Measurements from ENCODE around the gene RPL28. TPM values are rescaled to one million over a fixed set of nuclear protein-coding genes. Genes with fewer than 3 reads are reported as not detected.

The RPL28 gene
- total RNA-seq, 1 donor = 310 TPM

DNA sequence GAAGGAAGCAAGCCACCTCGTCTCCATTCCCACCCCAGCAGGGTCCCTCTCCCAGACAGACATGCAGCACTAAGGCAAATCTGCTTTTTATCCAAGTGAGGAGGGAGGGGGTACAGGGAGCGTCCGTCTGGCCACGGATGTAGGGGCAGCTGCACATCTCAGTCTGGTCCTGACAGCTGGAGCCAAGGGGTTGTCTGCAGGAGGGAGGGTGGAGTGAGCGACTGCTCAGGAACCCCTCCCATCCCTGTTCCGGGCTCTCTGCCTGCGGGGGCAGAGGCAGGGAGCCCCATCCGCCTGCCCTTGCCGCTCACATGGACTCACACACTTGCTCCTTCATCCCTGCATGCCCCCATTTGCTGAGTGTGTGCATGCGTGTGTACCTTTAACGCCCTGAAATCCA, 6.6 kb upstream of the RPL28 start:
- Histone ChIP-seq H3K4me3 (ENCODE audit: insufficient read depth, low read length) (no peak overlapping the region), H3K36me3 (ENCODE audit: insufficient read depth, low read length) (no peaks in the 10 kb centered on the region), H3K79me2 (ENCODE audit: insufficient read depth, low read length) (no peaks in the 10 kb centered on the region), H4K20me1 (ENCODE audit: insufficient read depth, low read length) (no peaks in the 10 kb centered on the region), H3K4me2 (ENCODE audit: insufficient read depth, low read length) (no peak overlapping the region), H3K9me3 (ENCODE audit: low read depth, low read length) (no peaks in the 10 kb centered on the region), H2AFZ (ENCODE audit: low read length) (no peak overlapping the region), H3K4me1 (ENCODE audit: insufficient read depth, low read length) (peaks cover 8% of the 10 kb centered on the region), H3K27me3 (ENCODE audit: insufficient read depth, low read length) (no peaks in the 10 kb centered on the region), H3K27ac (ENCODE audit: low read depth, low read length) (no peak overlapping the region)
- TF ChIP-seq, protein P1, sequence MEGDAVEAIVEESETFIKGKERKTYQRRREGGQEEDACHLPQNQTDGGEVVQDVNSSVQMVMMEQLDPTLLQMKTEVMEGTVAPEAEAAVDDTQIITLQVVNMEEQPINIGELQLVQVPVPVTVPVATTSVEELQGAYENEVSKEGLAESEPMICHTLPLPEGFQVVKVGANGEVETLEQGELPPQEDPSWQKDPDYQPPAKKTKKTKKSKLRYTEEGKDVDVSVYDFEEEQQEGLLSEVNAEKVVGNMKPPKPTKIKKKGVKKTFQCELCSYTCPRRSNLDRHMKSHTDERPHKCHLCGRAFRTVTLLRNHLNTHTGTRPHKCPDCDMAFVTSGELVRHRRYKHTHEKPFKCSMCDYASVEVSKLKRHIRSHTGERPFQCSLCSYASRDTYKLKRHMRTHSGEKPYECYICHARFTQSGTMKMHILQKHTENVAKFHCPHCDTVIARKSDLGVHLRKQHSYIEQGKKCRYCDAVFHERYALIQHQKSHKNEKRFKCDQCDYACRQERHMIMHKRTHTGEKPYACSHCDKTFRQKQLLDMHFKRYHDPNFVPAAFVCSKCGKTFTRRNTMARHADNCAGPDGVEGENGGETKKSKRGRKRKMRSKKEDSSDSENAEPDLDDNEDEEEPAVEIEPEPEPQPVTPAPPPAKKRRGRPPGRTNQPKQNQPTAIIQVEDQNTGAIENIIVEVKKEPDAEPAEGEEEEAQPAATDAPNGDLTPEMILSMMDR (IDR thresholded peaks at IDR 0.05; ENCODE audit: extremely low read depth, low read depth, low read length) = no peak
- no peak for DNase-seq (ENCODE audit: insufficient read length, low spot score, missing footprints)

DNA sequence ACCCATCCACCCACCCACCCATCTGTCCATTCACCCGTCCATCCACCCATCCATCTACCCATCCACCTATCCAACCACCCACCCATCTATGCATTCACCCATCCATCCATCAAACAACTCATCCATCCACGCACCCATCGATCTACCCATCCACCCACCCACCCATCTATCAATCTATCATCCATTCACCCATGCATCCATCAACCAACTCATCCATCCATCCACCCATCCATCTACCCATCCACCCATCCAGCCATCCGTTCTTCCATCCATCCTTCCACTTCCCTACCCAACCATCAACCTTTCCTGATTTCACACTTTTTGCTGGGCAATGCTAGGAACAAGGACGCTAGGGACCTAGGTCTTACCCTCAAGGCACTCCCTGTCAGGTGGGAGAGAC, 3.7 kb upstream of the RPL28 start:
- no peaks in the 10 kb centered on the region for H3K27me3 ChIP-seq (ENCODE audit: insufficient read depth, low read length)
- no peak overlapping the region for H3K27ac ChIP-seq (ENCODE audit: low read depth, low read length)
- no peak overlapping the region for H3K4me2 ChIP-seq (ENCODE audit: insufficient read depth, low read length)
- peaks cover 12% of the 10 kb centered on the region for H4K20me1 ChIP-seq (ENCODE audit: insufficient read depth, low read length)
- DNase-seq (ENCODE audit: insufficient read length, low spot score, missing footprints) = no peak
- H3K79me2 ChIP-seq (ENCODE audit: insufficient read depth, low read length) = peaks cover 13% of the 10 kb centered on the region
- H2AFZ ChIP-seq (ENCODE audit: low read length) = no peak overlapping the region
- peaks cover 4% of the 10 kb centered on the region for H3K36me3 ChIP-seq (ENCODE audit: insufficient read depth, low read length)
- no peaks in the 10 kb centered on the region for H3K9me3 ChIP-seq (ENCODE audit: low read depth, low read length)
- no peak overlapping the region for H3K4me3 ChIP-seq (ENCODE audit: insufficient read depth, low read length)
- TF ChIP-seq, protein P1 (IDR thresholded peaks at IDR 0.05; ENCODE audit: extremely low read depth, low read depth, low read length) = no peak
- H3K4me1 ChIP-seq (ENCODE audit: insufficient read depth, low read length) = peaks cover 18% of the 10 kb centered on the region

DNA sequence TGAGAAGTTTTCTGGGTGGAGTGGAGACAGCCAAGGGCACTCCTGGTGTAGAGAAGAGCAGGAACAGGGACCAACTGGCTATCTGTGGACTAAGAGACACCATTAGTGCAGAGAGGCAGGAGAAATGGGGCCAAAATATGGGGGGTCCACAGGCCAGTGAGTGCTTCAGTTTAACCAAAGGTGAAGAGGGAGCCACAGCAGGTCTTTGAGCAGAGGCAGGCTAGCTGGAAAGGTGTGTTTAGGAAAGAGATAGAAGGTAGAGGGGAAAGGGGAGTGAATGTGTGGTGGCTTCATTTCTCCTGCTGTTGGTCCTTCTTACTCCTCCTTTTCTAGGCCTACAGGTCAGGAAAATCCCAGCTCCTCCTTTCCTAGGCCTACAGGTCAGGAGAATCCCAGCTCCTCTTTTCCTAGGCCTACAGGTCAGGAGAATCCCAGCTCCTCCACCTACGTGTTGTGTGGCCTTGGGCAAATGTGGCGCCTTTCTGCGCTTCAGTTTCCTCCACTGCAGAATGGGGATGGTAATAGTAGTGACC, 3.1 kb upstream of the RPL28 start:
- Histone ChIP-seq H3K36me3 (ENCODE audit: insufficient read depth, low read length) (peaks cover 9% of the 10 kb centered on the region), H3K79me2 (ENCODE audit: insufficient read depth, low read length) (peaks cover 19% of the 10 kb centered on the region), H3K4me2 (ENCODE audit: insufficient read depth, low read length) (no peak overlapping the region), H4K20me1 (ENCODE audit: insufficient read depth, low read length) (peaks cover 18% of the 10 kb centered on the region), H3K4me3 (ENCODE audit: insufficient read depth, low read length) (no peak overlapping the region), H2AFZ (ENCODE audit: low read length) (no peak overlapping the region), H3K27me3 (ENCODE audit: insufficient read depth, low read length) (no peaks in the 10 kb centered on the region), H3K9me3 (ENCODE audit: low read depth, low read length) (no peaks in the 10 kb centered on the region), H3K4me1 (ENCODE audit: insufficient read depth, low read length) (peaks cover 24% of the 10 kb centered on the region), H3K27ac (ENCODE audit: low read depth, low read length) (no peak overlapping the region)
- TF ChIP-seq, protein P1 (IDR thresholded peaks at IDR 0.05; ENCODE audit: extremely low read depth, low read depth, low read length) = no peak
- DNase-seq (ENCODE audit: insufficient read length, low spot score, missing footprints) = no peak

DNA sequence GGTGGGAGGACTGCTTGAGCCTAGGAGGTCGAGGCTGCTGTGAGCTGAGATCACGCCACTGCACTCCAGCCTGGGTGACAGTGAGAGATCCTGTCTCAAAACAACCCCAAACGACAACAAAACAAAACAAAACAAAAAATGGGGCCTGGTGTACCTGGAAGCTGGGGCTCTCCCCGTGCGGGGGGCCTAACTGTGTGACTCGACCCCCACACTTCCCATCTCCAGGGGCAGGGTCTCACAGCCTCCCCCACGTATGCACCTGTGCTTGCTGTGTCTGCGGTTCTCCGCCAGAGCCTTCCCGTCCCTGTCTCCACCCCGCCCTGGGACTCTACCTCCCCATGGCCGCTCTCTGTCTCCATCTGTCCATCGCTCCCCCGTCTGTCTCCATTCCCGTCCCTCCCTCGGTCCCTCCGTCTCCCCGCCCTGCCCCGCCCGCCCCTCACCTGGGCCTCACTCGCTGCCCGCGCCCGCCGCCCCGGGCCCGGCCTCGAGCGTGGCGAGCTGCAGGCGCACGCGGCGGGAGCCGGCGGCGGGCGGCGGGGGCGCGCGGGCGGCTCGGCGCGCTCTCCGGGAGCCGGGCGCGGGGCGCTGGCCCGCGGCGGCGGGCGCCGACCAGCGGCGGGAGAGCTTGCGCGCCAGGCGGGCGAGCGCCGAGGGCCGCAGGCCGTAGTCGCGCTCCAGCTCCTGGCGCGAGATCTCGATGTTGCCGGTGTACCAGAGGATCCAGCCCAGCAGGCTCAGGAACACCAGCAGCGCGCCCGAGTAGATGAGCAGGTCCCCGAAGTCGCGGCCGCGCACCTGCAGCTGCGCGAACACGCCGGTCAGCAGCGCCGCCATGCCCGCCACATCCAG, 2.2 kb upstream of the RPL28 start:
- Histone ChIP-seq H3K79me2 (ENCODE audit: insufficient read depth, low read length) (peaks cover 28% of the 10 kb centered on the region), H3K9me3 (ENCODE audit: low read depth, low read length) (no peaks in the 10 kb centered on the region), H3K4me3 (ENCODE audit: insufficient read depth, low read length) (peak overlapping the region; percentile 65), H4K20me1 (ENCODE audit: insufficient read depth, low read length) (peaks cover 27% of the 10 kb centered on the region), H2AFZ (ENCODE audit: low read length) (peak overlapping the region; percentile 78), H3K4me1 (ENCODE audit: insufficient read depth, low read length) (peaks cover 33% of the 10 kb centered on the region), H3K27ac (ENCODE audit: low read depth, low read length) (no peak overlapping the region), H3K36me3 (ENCODE audit: insufficient read depth, low read length) (peaks cover 19% of the 10 kb centered on the region), H3K4me2 (ENCODE audit: insufficient read depth, low read length) (peak overlapping the region; percentile 97), H3K27me3 (ENCODE audit: insufficient read depth, low read length) (no peaks in the 10 kb centered on the region)
- TF ChIP-seq, protein P1 (IDR thresholded peaks at IDR 0.05; ENCODE audit: extremely low read depth, low read depth, low read length) = no peak
- DNase-seq (ENCODE audit: insufficient read length, low spot score, missing footprints) = peak; percentile 98
